Hepatocyte (in vitro differentiated cells): Measurements from ENCODE around the gene LRCH4. TPM values are rescaled to one million over a fixed set of nuclear protein-coding genes. Genes with fewer than 3 reads are reported as not detected.

Source experiments
- DNase-seq: peaks from one replicate; pipeline ENCODE4 v3.0.0-alpha.2; 2016; ENCODE audit warnings: low spot score
- H2AFZ ChIP-seq: fragments of 200-600 bp; sonication (generic); 2 replicates; pipeline ENCODE4 v1.6.0; 2016; ENCODE audit warnings: antibody characterized with exemption, mild to moderate bottlenecking
- H3K27ac ChIP-seq: fragments of 200-600 bp; sonication (generic); 2 replicates; pipeline ENCODE4 v1.5.1; 2016; ENCODE audit warnings: mild to moderate bottlenecking
- H3K27me3 ChIP-seq: fragments of 200-600 bp; sonication (generic); 2 replicates; pipeline ENCODE4 v1.6.1; 2016
- H3K36me3 ChIP-seq: fragments of 200-600 bp; sonication (generic); replicated peaks from 2 replicates; pipeline ENCODE4 v1.5.1; 2016; ENCODE audit warnings: low read depth; ENCODE audit not compliant: insufficient read depth
- H3K4me1 ChIP-seq: fragments of 200-600 bp; sonication (generic); 2 replicates; pipeline ENCODE4 v1.5.1; 2016; ENCODE audit warnings: mild to moderate bottlenecking, moderate library complexity; ENCODE audit not compliant: insufficient read depth
- H3K4me2 ChIP-seq: fragments of 200-600 bp; sonication (generic); 2 replicates; pipeline ENCODE4 v1.6.0; 2016
- H3K4me3 ChIP-seq: fragments of 200-600 bp; sonication (generic); 2 replicates; pipeline ENCODE4 v1.5.1; 2016; ENCODE audit warnings: mild to moderate bottlenecking
- H3K79me2 ChIP-seq: fragments of 200-600 bp; sonication (generic); 2 replicates; pipeline ENCODE4 v1.6.0; 2017; ENCODE audit warnings: mild to moderate bottlenecking
- H3K9me2 ChIP-seq: fragments of 200-600 bp; sonication (generic); replicated peaks from 2 replicates; pipeline ENCODE4 v1.6.0; 2017; ENCODE audit warnings: mild to moderate bottlenecking; ENCODE audit not compliant: insufficient read depth
- H3K9me3 ChIP-seq: fragments of 200-600 bp; sonication (generic); 2 replicates; pipeline ENCODE4 v1.5.1; 2016; ENCODE audit warnings: low read depth, mild to moderate bottlenecking
- H4K20me1 ChIP-seq: fragments of 200-600 bp; sonication (generic); 2 replicates; pipeline ENCODE4 v1.6.0; 2016; ENCODE audit warnings: mild to moderate bottlenecking; ENCODE audit not compliant: insufficient read depth, poor library complexity, severe bottlenecking
- EZH2 ChIP-seq: fragments of 200-600 bp; sonication (generic); IDR thresholded peaks from 2 replicates; pipeline ENCODE4 v1.6.1; 2016; ENCODE audit warnings: antibody characterized with exemption, mild to moderate bottlenecking, borderline replicate concordance
- EZH2phosphoT487 ChIP-seq: fragments of 200-600 bp; sonication (generic); IDR thresholded peaks from one replicate; pipeline ENCODE4 v1.6.1; 2018; ENCODE audit warnings: antibody characterized with exemption, mild to moderate bottlenecking, low read depth, moderate library complexity; ENCODE audit not compliant: unreplicated experiment, severe bottlenecking
- WGBS: methylation state at CpG from one replicate; pipeline ENCODE4 v1.1.6; 2016; ENCODE audit warnings: low lambda C conversion rate; ENCODE audit errors: missing lambda C conversion rate; 5-methylcytosine and 5-hydroxymethylcytosine counted together
- polyA plus RNA-seq: library from polyadenylated mRNA; unstranded; fragments of >200 nt; fragmentation: Nextera tagmentation; extraction: Ambion mirVana; gene quantifications from 2 replicates; pipeline ENCODE4 v1.2.1, GENCODE V29; 2016
- total RNA-seq: library from RNA; depleted of rRNA; stranded (reverse); fragments of >200 nt; gene quantifications from 2 replicates; pipeline ENCODE4 v1.2.3, GENCODE V29; 2014
- TF ChIP-seq, protein P1 (sequence below): fragments of 200-600 bp; sonication (generic); IDR thresholded peaks from 2 replicates; pipeline ENCODE4 v1.5.1; 2016; ENCODE audit warnings: antibody characterized with exemption, mild to moderate bottlenecking; ENCODE audit not compliant: poor library complexity

LRCH4 gene
- total and polyA plus RNA-seq, 2 experiments from 2014 or later, result 40.3 to 105 TPM

DNA sequence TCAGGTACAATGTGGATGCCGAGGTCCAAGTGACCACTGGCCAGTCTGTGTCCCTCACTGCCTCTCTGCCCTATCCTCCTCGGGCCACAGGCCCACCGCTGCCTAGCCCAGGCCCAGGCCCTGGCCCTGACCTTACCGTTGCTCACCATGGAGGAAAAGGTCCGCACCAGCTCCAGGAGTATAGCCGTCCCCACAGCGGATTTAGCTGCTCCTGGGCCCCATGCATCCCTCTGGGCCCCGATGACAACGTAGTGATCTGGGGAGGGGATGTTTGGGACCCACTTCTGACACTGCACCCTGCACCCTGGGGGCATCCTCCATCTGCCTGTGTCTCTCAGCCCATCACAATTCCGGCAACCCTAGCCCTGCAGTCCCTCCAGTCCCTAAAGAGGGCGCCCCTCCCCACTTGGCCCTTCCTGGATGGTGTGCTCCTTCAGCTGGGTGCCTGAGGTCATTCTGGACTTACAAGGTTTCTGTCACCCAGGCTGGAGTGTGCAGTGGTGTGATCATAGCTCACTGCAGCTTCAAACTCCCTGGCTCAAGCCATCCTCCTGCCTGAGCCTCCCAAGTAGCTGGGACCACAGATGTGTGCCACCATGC, 43.3 kb upstream of the LRCH4 start:
- Histone ChIP-seq H3K4me1 (peaks cover 8% of the 10 kb centered on the region), H3K9me2 (no peaks in the 10 kb centered on the region), H3K4me3 (no peak overlapping the region), H3K27ac (no peak overlapping the region), H3K9me3 (no peaks in the 10 kb centered on the region), H3K36me3 (no peaks in the 10 kb centered on the region), H3K27me3 (peaks cover 7% of the 10 kb centered on the region), H4K20me1 (no peaks in the 10 kb centered on the region), H3K79me2 (no peaks in the 10 kb centered on the region), H2AFZ (no peak overlapping the region), H3K4me2 (no peak overlapping the region)
- DNase-seq, result no peak
- 78% methylated on average over 9 of the region's 11 CpGs for WGBS
- TF ChIP-seq EZH2phosphoT487, result no peak
- TF ChIP-seq, protein P1, sequence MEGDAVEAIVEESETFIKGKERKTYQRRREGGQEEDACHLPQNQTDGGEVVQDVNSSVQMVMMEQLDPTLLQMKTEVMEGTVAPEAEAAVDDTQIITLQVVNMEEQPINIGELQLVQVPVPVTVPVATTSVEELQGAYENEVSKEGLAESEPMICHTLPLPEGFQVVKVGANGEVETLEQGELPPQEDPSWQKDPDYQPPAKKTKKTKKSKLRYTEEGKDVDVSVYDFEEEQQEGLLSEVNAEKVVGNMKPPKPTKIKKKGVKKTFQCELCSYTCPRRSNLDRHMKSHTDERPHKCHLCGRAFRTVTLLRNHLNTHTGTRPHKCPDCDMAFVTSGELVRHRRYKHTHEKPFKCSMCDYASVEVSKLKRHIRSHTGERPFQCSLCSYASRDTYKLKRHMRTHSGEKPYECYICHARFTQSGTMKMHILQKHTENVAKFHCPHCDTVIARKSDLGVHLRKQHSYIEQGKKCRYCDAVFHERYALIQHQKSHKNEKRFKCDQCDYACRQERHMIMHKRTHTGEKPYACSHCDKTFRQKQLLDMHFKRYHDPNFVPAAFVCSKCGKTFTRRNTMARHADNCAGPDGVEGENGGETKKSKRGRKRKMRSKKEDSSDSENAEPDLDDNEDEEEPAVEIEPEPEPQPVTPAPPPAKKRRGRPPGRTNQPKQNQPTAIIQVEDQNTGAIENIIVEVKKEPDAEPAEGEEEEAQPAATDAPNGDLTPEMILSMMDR, result no peak
- no peak for TF ChIP-seq EZH2

DNA sequence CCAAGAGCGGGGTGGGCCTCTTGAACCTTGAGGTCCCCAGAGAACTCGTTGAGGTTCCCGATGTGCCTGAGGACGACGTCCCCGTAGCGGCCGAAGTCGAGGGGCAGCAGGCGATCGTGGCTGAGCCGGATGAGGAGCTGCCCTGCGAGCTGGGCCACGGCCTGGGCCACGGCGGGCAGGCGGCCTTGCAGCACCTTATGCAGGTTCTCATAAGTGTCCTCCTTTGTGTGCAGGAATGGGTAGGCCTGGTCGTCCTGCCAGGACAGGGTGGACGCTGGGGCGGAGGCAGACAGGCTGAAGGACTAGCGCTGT, 41.3 kb upstream of the LRCH4 start:
- Histone ChIP-seq H3K9me2 (no peaks in the 10 kb centered on the region), H2AFZ (no peak overlapping the region), H3K27ac (no peak overlapping the region), H3K9me3 (no peaks in the 10 kb centered on the region), H3K4me2 (peak overlapping the region; percentile 92), H3K36me3 (no peaks in the 10 kb centered on the region), H3K27me3 (no peaks in the 10 kb centered on the region), H4K20me1 (no peaks in the 10 kb centered on the region), H3K79me2 (no peaks in the 10 kb centered on the region), H3K4me1 (peaks cover 2% of the 10 kb centered on the region), H3K4me3 (no peak overlapping the region)
- WGBS, result 95% methylated on average over 21 of the region's 21 CpGs
- no peak for DNase-seq
- TF ChIP-seq, protein P1, result no peak
- TF ChIP-seq EZH2phosphoT487, result no peak
- TF ChIP-seq EZH2, result no peak

DNA sequence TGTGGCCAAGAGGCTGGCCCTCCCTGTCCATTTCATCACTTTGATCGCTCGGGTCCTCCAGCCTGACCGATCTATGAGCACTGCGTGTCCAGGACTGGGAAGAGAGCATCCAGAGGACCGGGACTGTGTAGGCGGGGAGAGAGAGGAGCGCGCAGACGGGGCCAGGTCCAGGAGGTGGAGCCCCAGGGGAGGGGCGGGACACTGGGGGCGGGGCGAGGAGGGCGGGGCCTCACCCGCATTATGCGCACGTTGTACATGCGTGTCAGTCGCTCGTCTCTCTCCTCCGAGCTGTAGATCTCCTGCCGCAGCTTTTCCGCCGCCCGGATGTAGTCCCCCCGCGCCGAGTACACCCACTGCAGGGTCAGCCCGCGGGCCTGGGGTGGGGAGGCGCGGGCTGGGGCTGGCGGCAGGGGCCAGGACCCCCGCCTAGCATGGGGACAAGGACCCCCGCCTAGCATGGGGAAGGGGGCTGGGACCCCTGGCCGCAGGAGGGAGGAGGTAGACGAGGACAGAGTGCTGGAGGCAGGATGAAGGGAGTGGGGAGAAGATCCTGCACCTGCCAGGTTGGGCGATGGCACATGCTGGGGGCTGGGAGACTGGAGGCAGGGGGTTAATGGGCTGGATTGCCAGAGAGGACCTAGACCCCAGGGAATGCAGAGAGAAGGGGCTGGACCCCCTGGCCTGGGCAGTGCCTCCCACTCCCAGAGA, 40.8 kb upstream of the LRCH4 start:
- no peaks in the 10 kb centered on the region for H3K36me3 ChIP-seq
- no peak overlapping the region for H3K27ac ChIP-seq
- peaks cover 2% of the 10 kb centered on the region for H3K4me1 ChIP-seq
- no peaks in the 10 kb centered on the region for H3K27me3 ChIP-seq
- WGBS, result 11% methylated on average over 14 of the region's 37 CpGs
- H3K4me2 ChIP-seq, result peak overlapping the region; percentile 92
- H3K4me3 ChIP-seq, result no peak overlapping the region
- DNase-seq, result peak; percentile 90
- H4K20me1 ChIP-seq, result no peaks in the 10 kb centered on the region
- H3K9me2 ChIP-seq, result no peaks in the 10 kb centered on the region
- peak overlapping the region; percentile 47 for H2AFZ ChIP-seq
- no peak for TF ChIP-seq EZH2
- TF ChIP-seq EZH2phosphoT487, result no peak
- no peaks in the 10 kb centered on the region for H3K79me2 ChIP-seq
- no peaks in the 10 kb centered on the region for H3K9me3 ChIP-seq

DNA sequence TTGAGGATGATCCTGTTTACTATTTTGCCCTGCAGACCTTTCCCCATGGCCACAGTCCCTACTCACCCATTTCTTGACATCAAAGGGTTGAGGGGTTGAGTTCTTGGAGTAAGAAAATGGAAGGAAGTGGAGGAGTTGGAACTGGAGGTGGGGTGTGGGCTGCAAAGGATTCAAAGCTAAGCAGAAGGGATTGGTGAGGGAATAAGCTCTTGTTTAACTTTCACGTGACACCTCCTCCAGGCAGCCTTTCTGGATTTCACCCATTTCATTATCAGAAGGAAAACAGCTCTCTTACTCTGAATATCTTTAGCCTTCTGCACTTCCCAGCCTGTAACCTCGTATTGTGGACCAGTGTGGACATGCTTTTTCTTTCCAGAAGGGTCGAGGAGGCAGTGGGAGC, 40.1 kb upstream of the LRCH4 start:
- Histone ChIP-seq H3K4me2 (peak overlapping the region; percentile 92), H3K27ac (no peak overlapping the region), H2AFZ (no peak overlapping the region), H3K4me1 (peaks cover 2% of the 10 kb centered on the region), H3K79me2 (no peaks in the 10 kb centered on the region), H3K9me3 (no peaks in the 10 kb centered on the region), H3K9me2 (no peaks in the 10 kb centered on the region), H4K20me1 (no peaks in the 10 kb centered on the region), H3K27me3 (no peaks in the 10 kb centered on the region), H3K4me3 (no peak overlapping the region), H3K36me3 (no peaks in the 10 kb centered on the region)
- DNase-seq, result no peak
- TF ChIP-seq, protein P1, result no peak
- TF ChIP-seq EZH2 (no peak), EZH2phosphoT487 (no peak)
- WGBS, result 20% methylated on average over 3 of the region's 3 CpGs
